IMR-90 (cell line): ENCODE results near the gene DOCK2. TPM values are rescaled to one million over a fixed set of nuclear protein-coding genes. Genes with fewer than 3 reads are reported as not detected.

Source experiments
- FOS ChIP-seq: fragments of 150-350 bp; IDR thresholded peaks from 2 replicates; pipeline ENCODE4 v1.6.1; 2016; ENCODE audit warnings: low read depth, low read length
- MAFK ChIP-seq: IDR thresholded peaks from 2 replicates; pipeline ENCODE4 v1.6.1; 2012; ENCODE audit warnings: low read depth, low read length, improper control_type of control experiment
- polyA plus RNA-seq, 3 experiments: library from polyadenylated mRNA; depleted of rRNA; stranded (reverse); fragments of >200 nt; gene quantifications; 2 replicates each; pipeline ENCODE4 v1.2.3, GENCODE V29; 2012; ENCODE audit warnings: low replicate concordance in 1 of 3
- total RNA-seq: library from RNA; depleted of rRNA; stranded (reverse); fragments of >200 nt; gene quantifications from 2 replicates; pipeline ENCODE4 v1.2.3, GENCODE V29; 2012
- TF ChIP-seq, protein P1 (sequence below): fragments of 150-350 bp; IDR thresholded peaks from 2 replicates; pipeline ENCODE4 v1.6.1; 2016; ENCODE audit warnings: low read depth, mild to moderate bottlenecking, low read length, moderate library complexity, borderline replicate concordance

Gene DOCK2
- total and polyA plus RNA-seq, 2 of the 4 experiments (the other 2 are of a cell fraction): 0.72 to 3.0 TPM

- TF ChIP-seq, protein P1, sequence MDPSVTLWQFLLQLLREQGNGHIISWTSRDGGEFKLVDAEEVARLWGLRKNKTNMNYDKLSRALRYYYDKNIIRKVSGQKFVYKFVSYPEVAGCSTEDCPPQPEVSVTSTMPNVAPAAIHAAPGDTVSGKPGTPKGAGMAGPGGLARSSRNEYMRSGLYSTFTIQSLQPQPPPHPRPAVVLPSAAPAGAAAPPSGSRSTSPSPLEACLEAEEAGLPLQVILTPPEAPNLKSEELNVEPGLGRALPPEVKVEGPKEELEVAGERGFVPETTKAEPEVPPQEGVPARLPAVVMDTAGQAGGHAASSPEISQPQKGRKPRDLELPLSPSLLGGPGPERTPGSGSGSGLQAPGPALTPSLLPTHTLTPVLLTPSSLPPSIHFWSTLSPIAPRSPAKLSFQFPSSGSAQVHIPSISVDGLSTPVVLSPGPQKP: no peak
- TF ChIP-seq MAFK: no peak; the same call in 1 of the 2 replicates
- TF ChIP-seq FOS: peak; percentile 91
Measured at GRCh38 chr5:169695919-169696490, 58.9 kb downstream of the DOCK2 start (continued).
